ENCODE data around the gene TMEM161B. TPM values are rescaled to one million over a fixed set of nuclear protein-coding genes. Genes with fewer than 3 reads are reported as not detected.

Gene TMEM161B
- total and polyA plus RNA-seq, 7 donors = 5.1 to 10.2 (median 6.6) TPM

GRCh38 chr5:88230546-88231066 lies 38.0 kb downstream of the TMEM161B start:
- TF ChIP-seq CTCF (IDR thresholded peaks at IDR 0.05) = no peak
- no peak for ATAC-seq

GRCh38 chr5:88226881-88227450 lies 41.7 kb downstream of the TMEM161B start:
- ATAC-seq (no peak), DNase-seq (no peak)
- WGBS, 3 donors = 84 to 88% (median 86%) methylated on average over 6 of the region's 6 CpGs
- Histone ChIP-seq H3K9me3 (no peaks in the 10 kb centered on the region), H3K27ac (no peak overlapping the region), H3K27me3 (ENCODE audit: insufficient read depth in 3 of 3, low read length in 2 of 3) (no peaks in the 10 kb centered on the region), H3K4me3 (no peak overlapping the region), H3K4me1 (no peaks in the 10 kb centered on the region), H3K36me3 (ENCODE audit: insufficient read depth in 1 of 2, low read depth in 1 of 2) (peaks cover 0 to 31% of the 10 kb centered on the region in 2 donors)
- no peak for TF ChIP-seq CTCF (IDR thresholded peaks at IDR 0.05)
- intact Hi-C loops (cut with DNase I) = no loop called here

More at GRCh38 chr5:88230546-88231066, 38.0 kb downstream of the TMEM161B start:
- Histone ChIP-seq H3K4me1 (no peaks in the 10 kb centered on the region), H3K27ac (no peak overlapping the region), H3K36me3 (ENCODE audit: insufficient read depth in 1 of 2, low read depth in 1 of 2) (peaks cover 0 to 33% of the 10 kb centered on the region in 2 donors), H3K27me3 (ENCODE audit: insufficient read depth in 3 of 3, low read length in 2 of 3) (no peaks in the 10 kb centered on the region), H3K9me3 (no peaks in the 10 kb centered on the region), H3K4me3 (no peak overlapping the region)
- WGBS, 3 donors = 88 to 92% (median 90%) methylated on average over 1 of the region's 1 CpG
- intact Hi-C loops (cut with DNase I) = no loop called here
- DNase-seq = no peak

GRCh38 chr5:88214655-88215054 lies 54.0 kb downstream of the TMEM161B start:
- intact Hi-C loops (cut with DNase I) = no loop called here
- no peak for TF ChIP-seq CTCF (IDR thresholded peaks at IDR 0.05)

GRCh38 chr5:88207575-88207974 lies 61.1 kb downstream of the TMEM161B start:
- no peaks in the 10 kb centered on the region for H3K27me3 ChIP-seq (ENCODE audit: insufficient read depth in 3 of 3, low read length in 2 of 3)
- no peaks in the 10 kb centered on the region for H3K4me1 ChIP-seq
- H3K36me3 ChIP-seq (ENCODE audit: insufficient read depth in 1 of 2, low read depth in 1 of 2) = peaks cover 0 to 44% of the 10 kb centered on the region in 2 donors
- DNase-seq (no peak), ATAC-seq (no peak)
- intact Hi-C loops (cut with DNase I) = no loop called here
- WGBS, 3 donors = 95 to 97% (median 96%) methylated on average over 3 of the region's 3 CpGs
- no peaks in the 10 kb centered on the region for H3K9me3 ChIP-seq
- TF ChIP-seq CTCF (IDR thresholded peaks at IDR 0.05) = no peak
- H3K27ac ChIP-seq = no peak overlapping the region
- H3K4me3 ChIP-seq = no peak overlapping the region

More at GRCh38 chr5:88214655-88215054, 54.0 kb downstream of the TMEM161B start:
- Histone ChIP-seq H3K27ac (no peak overlapping the region), H3K9me3 (no peaks in the 10 kb centered on the region), H3K4me3 (no peak overlapping the region), H3K27me3 (ENCODE audit: insufficient read depth in 3 of 3, low read length in 2 of 3) (no peaks in the 10 kb centered on the region), H3K36me3 (ENCODE audit: insufficient read depth in 1 of 2, low read depth in 1 of 2) (peaks cover 3 to 62% of the 10 kb centered on the region in 2 donors), H3K4me1 (no peaks in the 10 kb centered on the region)
- DNase-seq = no peak
- no peak for ATAC-seq

Measured in psoas muscle (tissue), 8 donors.